HEK293 (cell line): ENCODE data around the gene CLCF1.
"Not testable (repeated sequence)": the region's sequence is repeated elsewhere in the genome, so short reads cannot be mapped to it uniquely, and the experiment has no call there.

Experiments used
- CTCF ChIA-PET: fragments of 350-600 bp; formaldehyde crosslinking; extraction: SDS; loops from one replicate; lab custom pipeline; 2021; ENCODE audit warnings: antibody characterized with exemption; lab: Yijun Ruan, JAX
- POLR2A ChIA-PET: fragments of 300-600 bp; formaldehyde crosslinking; extraction: SDS; loops from one replicate; lab custom pipeline; 2020; ENCODE audit warnings: antibody characterized with exemption, inconsistent platforms; lab: Yijun Ruan, JAX
- H3K27ac ChIP-seq: fragments of 200-500 bp; sonication (Bioruptor generic); 2 replicates; pipeline ENCODE4 v1.5.1; 2014; ENCODE audit warnings: low read depth, low read length, control low read depth, inconsistent platforms; ENCODE audit errors: extremely low read depth
- H3K36me3 ChIP-seq, 2 experiments: fragments of 200-500 bp in 1 of 2; sonication (Bioruptor generic) in 1 of 2; 1 replicate in 1 of 2; 2 replicates in 1 of 2; pipeline ENCODE4 v1.5.1; 2014 to 2017; ENCODE audit warnings: inconsistent platforms in 2 of 2, low read length in 2 of 2; ENCODE audit not compliant: control insufficient read depth in 2 of 2, insufficient read depth in 1 of 2
- H3K4me1 ChIP-seq: fragments of 200-500 bp; sonication (Bioruptor generic); 2 replicates; pipeline ENCODE4 v1.5.1; 2014; ENCODE audit warnings: mild to moderate bottlenecking, low read length, inconsistent platforms; ENCODE audit not compliant: control insufficient read depth, insufficient read depth
- H3K4me3 ChIP-seq: 2 replicates; pipeline ENCODE4 v1.5.1; 2011; ENCODE audit warnings: low read depth, mild to moderate bottlenecking, control low read depth, low read length, moderate library complexity
- H3K9me3 ChIP-seq: fragments of 200-500 bp; sonication (Bioruptor generic); 2 replicates; pipeline ENCODE4 v1.5.1; 2014; ENCODE audit warnings: low read depth, low read length, inconsistent platforms; ENCODE audit not compliant: control insufficient read depth, insufficient read depth
- KLF10 ChIP-seq: fragments of 450-650 bp; IDR thresholded peaks from 2 replicates; pipeline ENCODE4 v1.5.1; 2018; ENCODE audit warnings: missing biosample characterization, mild to moderate bottlenecking, missing genetic modification characterization
- REST ChIP-seq: fragments of 450-650 bp; formaldehyde crosslinking; IDR thresholded peaks from 2 replicates; pipeline ENCODE4 v1.5.1; 2016; ENCODE audit warnings: missing biosample characterization, missing genetic modification characterization
- ZBTB20 ChIP-seq: fragments of 450-650 bp; formaldehyde crosslinking; IDR thresholded peaks from 2 replicates; pipeline ENCODE4 v1.5.1; 2016; ENCODE audit warnings: missing biosample characterization, missing genetic modification characterization
- ZBTB26 ChIP-seq: fragments of 450-650 bp; formaldehyde crosslinking; optimal IDR thresholded peaks from 2 replicates; pipeline ENCODE3; 2016; ENCODE audit warnings: missing biosample characterization, mild to moderate bottlenecking, missing genetic modification characterization
- ZFHX2 ChIP-seq: fragments of 450-650 bp; formaldehyde crosslinking; conservative IDR thresholded peaks from 2 replicates; pipeline ENCODE4 v1.5.1; 2016; ENCODE audit warnings: missing biosample characterization, missing genetic modification characterization
- ZNF10 ChIP-seq: fragments of 450-650 bp; formaldehyde crosslinking; IDR thresholded peaks from 2 replicates; pipeline ENCODE4 v1.5.1; 2017; ENCODE audit warnings: missing biosample characterization, missing genetic modification characterization
- ZNF121 ChIP-seq: fragments of 450-650 bp; formaldehyde crosslinking; IDR thresholded peaks from 2 replicates; pipeline ENCODE4 v1.5.1; 2016; ENCODE audit warnings: missing biosample characterization, missing genetic modification characterization
- ZNF155 ChIP-seq: fragments of 450-650 bp; formaldehyde crosslinking; IDR thresholded peaks from 2 replicates; pipeline ENCODE4 v1.5.1; 2016; ENCODE audit warnings: missing biosample characterization, missing genetic modification characterization
- ZNF324 ChIP-seq: fragments of 450-650 bp; formaldehyde crosslinking; IDR thresholded peaks from 2 replicates; pipeline ENCODE4 v1.5.1; 2016; ENCODE audit warnings: missing biosample characterization, missing genetic modification characterization
- ZNF391 ChIP-seq: fragments of 450-650 bp; formaldehyde crosslinking; IDR thresholded peaks from 2 replicates; pipeline ENCODE4 v1.5.1; 2016; ENCODE audit warnings: low read depth, missing biosample characterization, missing genetic modification characterization, borderline replicate concordance
- ZNF530 ChIP-seq: fragments of 450-650 bp; formaldehyde crosslinking; IDR thresholded peaks from 2 replicates; pipeline ENCODE4 v1.5.1; 2016; ENCODE audit warnings: low read depth, missing biosample characterization, missing genetic modification characterization
- ZNF585B ChIP-seq: fragments of 450-650 bp; formaldehyde crosslinking; IDR thresholded peaks from 2 replicates; pipeline ENCODE4 v1.5.1; 2016; ENCODE audit warnings: missing biosample characterization, missing genetic modification characterization
- ZNF600 ChIP-seq: fragments of 450-650 bp; formaldehyde crosslinking; IDR thresholded peaks from 2 replicates; pipeline ENCODE4 v1.5.1; 2016; ENCODE audit warnings: missing biosample characterization, missing genetic modification characterization
- ZNF704 ChIP-seq: fragments of 450-650 bp; formaldehyde crosslinking; IDR thresholded peaks from 2 replicates; pipeline ENCODE4 v1.5.1; 2016; ENCODE audit warnings: missing biosample characterization, missing genetic modification characterization
- ZNF777 ChIP-seq: fragments of 450-650 bp; formaldehyde crosslinking; IDR thresholded peaks from 2 replicates; pipeline ENCODE4 v1.5.1; 2017; ENCODE audit warnings: missing biosample characterization, missing genetic modification characterization, borderline replicate concordance
- ZNF837 ChIP-seq: fragments of 450-650 bp; formaldehyde crosslinking; IDR thresholded peaks from 2 replicates; pipeline ENCODE4 v1.5.1; 2016; ENCODE audit warnings: missing biosample characterization, missing genetic modification characterization
- TF ChIP-seq, protein P1 (sequence below): sonication (generic); formaldehyde crosslinking; IDR thresholded peaks from 2 replicates; pipeline ENCODE4 v1.8.1; 2022; ENCODE audit warnings: mild to moderate bottlenecking, moderate library complexity, missing genetic modification reagents
- TF ChIP-seq, protein P2 (sequence below): fragments of 450-650 bp; formaldehyde crosslinking; IDR thresholded peaks from 2 replicates; pipeline ENCODE4 v1.5.1; 2016; ENCODE audit warnings: missing biosample characterization, missing genetic modification characterization

Gene CLCF1

GRCh38 chr11:67320691-67321090 is 52.7 kb downstream of the CLCF1 start (continued):
- TF ChIP-seq KLF10 (tag by site-specific recombination) (no peak), ZNF837 (tag by site-specific recombination) (no peak), REST (no peak)

DNA sequence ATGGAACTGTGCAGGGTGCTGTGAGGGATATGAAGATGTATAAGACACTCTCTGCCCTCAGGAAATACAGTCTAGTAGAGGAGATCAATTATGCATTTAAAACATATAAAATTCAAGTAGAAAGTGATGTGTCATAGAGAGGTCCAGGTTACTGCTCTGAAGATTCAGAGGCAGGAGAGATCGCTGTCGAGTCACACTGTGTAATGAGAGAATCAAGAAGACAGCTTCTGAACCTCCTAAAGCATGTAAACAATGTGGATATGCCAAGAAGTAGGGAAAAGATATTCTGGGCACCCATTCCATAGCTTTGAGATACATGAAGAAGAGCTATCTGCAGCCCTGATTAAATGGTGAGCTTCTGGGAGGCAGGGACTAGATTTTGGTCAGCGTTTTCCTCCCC is 53.4 kb downstream of the CLCF1 start:
- no peak overlapping the region for H3K4me3 ChIP-seq
- H3K27ac ChIP-seq: no peak overlapping the region
- peaks cover 0 to 16% of the 10 kb centered on the region in 2 experiments; a peak in 1 of 3 replicates for H3K36me3 ChIP-seq
- no peaks in the 10 kb centered on the region for H3K9me3 ChIP-seq
- ChIA-PET CTCF (interaction anchor here (0.6 to 11.2 kb wide), 6 partner anchors 25 to 80 kb away, joined by 3 to 104 read pairs (median 4); no protein-coding TSS in a partner anchor), POLR2A (no interaction called here)
- H3K4me1 ChIP-seq: no peaks in the 10 kb centered on the region
- TF ChIP-seq ZNF530 (tag by site-specific recombination) (no peak), ZNF704 (tag by site-specific recombination) (no peak)

DNA sequence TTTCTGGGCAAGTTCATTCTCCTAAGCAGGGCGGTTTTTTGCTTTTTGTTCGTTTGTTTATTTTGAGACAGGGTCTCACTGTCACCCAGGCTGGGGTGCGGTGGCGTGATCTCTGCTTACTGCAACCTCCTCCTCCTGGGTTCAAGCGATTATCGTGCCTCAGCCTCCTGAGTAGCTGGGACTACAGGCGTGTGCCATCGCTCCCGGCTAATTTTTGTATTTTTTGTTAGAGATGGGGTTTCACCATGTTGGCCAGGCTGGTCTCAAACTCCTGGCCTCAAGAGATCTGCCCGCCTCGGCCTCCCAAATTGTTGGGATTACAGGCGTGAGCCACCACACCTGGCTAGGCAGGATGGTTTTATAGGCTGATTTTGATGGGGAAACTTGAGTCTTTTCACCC is 54.5 kb downstream of the CLCF1 start:
- POLR2A ChIA-PET, H3K9me3 ChIP-seq, H3K4me3 ChIP-seq, H3K4me1 ChIP-seq, H3K27ac ChIP-seq: not testable (repeated sequence)
- CTCF ChIA-PET: interaction anchor here (0.7 to 11.2 kb wide), 3 partner anchors 30 to 56 kb away, joined by 3 to 104 read pairs (median 8); no protein-coding TSS in a partner anchor
- H3K36me3 ChIP-seq: peaks cover 0 to 16% of the 10 kb centered on the region in 2 experiments; a peak in 1 of 3 replicates

DNA sequence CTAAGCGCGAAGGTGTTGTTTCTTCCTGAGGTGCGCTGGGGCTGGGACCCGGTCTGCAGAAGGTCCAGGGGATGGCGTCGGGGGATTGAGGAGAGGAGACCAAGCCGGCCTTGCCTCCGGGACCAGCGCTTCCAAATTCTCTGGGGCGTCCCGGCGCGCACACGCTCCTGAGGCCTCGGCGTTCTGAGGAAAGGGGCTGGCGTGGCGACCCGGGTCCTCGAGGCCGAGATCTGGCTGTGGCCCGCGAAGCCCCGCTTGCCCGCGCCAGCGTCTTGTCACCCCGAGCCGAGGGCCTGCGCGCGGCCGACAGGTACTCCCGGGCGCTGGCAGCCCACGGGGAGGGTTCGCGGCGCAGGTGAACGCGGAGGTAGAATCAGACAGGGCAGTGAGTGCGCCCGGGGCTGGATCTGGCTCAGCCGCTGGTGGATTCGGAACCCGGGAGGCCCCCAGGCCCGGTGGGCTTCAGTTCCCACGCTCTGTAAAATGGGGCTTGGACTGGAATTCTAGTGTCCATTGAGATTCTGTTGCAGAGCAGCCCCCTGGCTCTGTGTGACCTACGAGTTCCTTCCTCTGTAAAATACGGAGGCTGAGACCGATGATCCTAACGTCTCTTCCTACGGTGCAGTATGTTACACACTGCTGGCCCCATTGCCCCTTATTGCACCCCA is 55.4 kb downstream of the CLCF1 start:
- ChIA-PET POLR2A (interaction anchor here (0.6 to 2.6 kb wide), 21 partner anchors 14 to 879 kb away, joined by 3 to 32 read pairs (median 5); partner anchors contain the start of genes AIP, ANKRD13D, GRK2 and KDM2A), CTCF (interaction anchor here (0.5 to 11.2 kb wide), 26 partner anchors 9 to 285 kb away, joined by 3 to 104 read pairs (median 4); partner anchors contain the start of genes ANKRD13D, GRK2 and SSH3)
- H3K27ac ChIP-seq: no peak overlapping the region; the same call in 1 of the 2 replicates
- H3K9me3 ChIP-seq: no peaks in the 10 kb centered on the region
- peaks cover 0 to 16% of the 10 kb centered on the region in 2 experiments; a peak in 1 of 3 replicates for H3K36me3 ChIP-seq
- H3K4me1 ChIP-seq: no peaks in the 10 kb centered on the region
- peak overlapping the region; percentile 75 for H3K4me3 ChIP-seq
- TF ChIP-seq, protein P1, sequence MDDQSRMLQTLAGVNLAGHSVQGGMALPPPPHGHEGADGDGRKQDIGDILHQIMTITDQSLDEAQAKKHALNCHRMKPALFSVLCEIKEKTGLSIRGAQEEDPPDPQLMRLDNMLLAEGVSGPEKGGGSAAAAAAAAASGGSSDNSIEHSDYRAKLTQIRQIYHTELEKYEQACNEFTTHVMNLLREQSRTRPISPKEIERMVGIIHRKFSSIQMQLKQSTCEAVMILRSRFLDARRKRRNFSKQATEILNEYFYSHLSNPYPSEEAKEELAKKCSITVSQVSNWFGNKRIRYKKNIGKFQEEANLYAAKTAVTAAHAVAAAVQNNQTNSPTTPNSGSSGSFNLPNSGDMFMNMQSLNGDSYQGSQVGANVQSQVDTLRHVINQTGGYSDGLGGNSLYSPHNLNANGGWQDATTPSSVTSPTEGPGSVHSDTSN (CRISPR knock-in tag): 0 out of 2 replicates have a peak, but pooled peaks have one; percentile 65
- TF ChIP-seq ZNF585B (tag by site-specific recombination): no peak
- TF ChIP-seq, protein P2, sequence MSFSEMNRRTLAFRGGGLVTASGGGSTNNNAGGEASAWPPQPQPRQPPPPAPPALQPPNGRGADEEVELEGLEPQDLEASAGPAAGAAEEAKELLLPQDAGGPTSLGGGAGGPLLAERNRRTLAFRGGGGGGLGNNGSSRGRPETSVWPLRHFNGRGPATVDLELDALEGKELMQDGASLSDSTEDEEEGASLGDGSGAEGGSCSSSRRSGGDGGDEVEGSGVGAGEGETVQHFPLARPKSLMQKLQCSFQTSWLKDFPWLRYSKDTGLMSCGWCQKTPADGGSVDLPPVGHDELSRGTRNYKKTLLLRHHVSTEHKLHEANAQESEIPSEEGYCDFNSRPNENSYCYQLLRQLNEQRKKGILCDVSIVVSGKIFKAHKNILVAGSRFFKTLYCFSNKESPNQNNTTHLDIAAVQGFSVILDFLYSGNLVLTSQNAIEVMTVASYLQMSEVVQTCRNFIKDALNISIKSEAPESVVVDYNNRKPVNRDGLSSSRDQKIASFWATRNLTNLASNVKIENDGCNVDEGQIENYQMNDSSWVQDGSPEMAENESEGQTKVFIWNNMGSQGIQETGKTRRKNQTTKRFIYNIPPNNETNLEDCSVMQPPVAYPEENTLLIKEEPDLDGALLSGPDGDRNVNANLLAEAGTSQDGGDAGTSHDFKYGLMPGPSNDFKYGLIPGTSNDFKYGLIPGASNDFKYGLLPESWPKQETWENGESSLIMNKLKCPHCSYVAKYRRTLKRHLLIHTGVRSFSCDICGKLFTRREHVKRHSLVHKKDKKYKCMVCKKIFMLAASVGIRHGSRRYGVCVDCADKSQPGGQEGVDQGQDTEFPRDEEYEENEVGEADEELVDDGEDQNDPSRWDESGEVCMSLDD: no peak
- TF ChIP-seq ZNF121: peak; percentile 70
- peak; percentile 45; the same call in 1 of the 2 replicates for TF ChIP-seq ZNF777
- TF ChIP-seq ZNF324 (tag by site-specific recombination): no peak
- no peak for TF ChIP-seq ZFHX2 (tag by site-specific recombination)
- TF ChIP-seq ZNF155 (tag by site-specific recombination): no peak
- TF ChIP-seq ZNF10 (tag by site-specific recombination): no peak
- peak; percentile 81 for TF ChIP-seq ZBTB26
- peak; percentile 79; the same call in 1 of the 2 replicates for TF ChIP-seq ZBTB20 (tag by site-specific recombination)
- TF ChIP-seq ZNF391: 0 out of 2 replicates have a peak, but pooled peaks have one; percentile 9
- TF ChIP-seq ZNF600: peak; percentile 41; the same call in 1 of the 2 replicates
